Testis (tissue), 3 donors: ENCODE measurements around the gene METRNL. TPM values are rescaled to one million over a fixed set of nuclear protein-coding genes. Genes with fewer than 3 reads are reported as not detected.

Experiments
- DNase-seq: peaks from one replicate; pipeline ENCODE4 v3.0.0-alpha.2; 2019
- H3K27ac ChIP-seq, 2 donors: fragments of 200-600 bp; sonication (generic); one replicate each; pipeline ENCODE4 v1.5.1; 2019
- H3K27me3 ChIP-seq: fragments of 200-600 bp; sonication (generic); one replicate; pipeline ENCODE4 v1.5.1; 2019
- H3K36me3 ChIP-seq: fragments of 200-600 bp; sonication (generic); one replicate; pipeline ENCODE4 v1.5.1; 2017; ENCODE audit warnings: low read depth; ENCODE audit errors: missing control alignments
- H3K4me1 ChIP-seq: fragments of 200-600 bp; sonication (generic); one replicate; pipeline ENCODE4 v1.5.1; 2019
- H3K4me3 ChIP-seq, 2 donors: fragments of 200-600 bp; sonication (generic); one replicate each; pipeline ENCODE4 v1.5.1; 2017 to 2019
- H3K9me3 ChIP-seq: fragments of 200-600 bp; sonication (generic); one replicate; pipeline ENCODE4 v1.5.1; 2017
- CTCF ChIP-seq, 3 experiments: fragments of 450-650 bp in 2 of 3; fragments of 200-600 bp in 1 of 3; sonication (generic) in 1 of 3; IDR thresholded peaks; one replicate each; pipeline ENCODE4 v1.5.1; 2016 to 2019; ENCODE audit warnings: antibody characterized with exemption in 3 of 3, mild to moderate bottlenecking in 2 of 3, moderate library complexity in 1 of 3
- POLR2A ChIP-seq: fragments of 450-650 bp; IDR thresholded peaks from one replicate; pipeline ENCODE4 v1.6.1; 2017; ENCODE audit warnings: antibody characterized with exemption, mild to moderate bottlenecking, moderate library complexity
- WGBS, 2 donors: methylation state at CpG; one replicate each; pipeline ENCODE4 v1.1.5; 2018; 5-methylcytosine and 5-hydroxymethylcytosine counted together
- intact Hi-C: fragments of 100-400 bp; cut with DNase I; formaldehyde crosslinking; loops from one replicate; pipeline ENCODE4 v1.15.1; 2023; ENCODE audit warnings: low total_unique reads
- polyA plus RNA-seq: library from polyadenylated mRNA; stranded (reverse); fragments of 350-450 nt; fragmentation: Illumina TruSeq; extraction: RNeasy Lipid Tissue Mini Kit (QIAGEN cat#74804); gene quantifications from one replicate; pipeline ENCODE4 v1.2.3, GENCODE V29; 2014; ENCODE audit warnings: low read depth, low replicate concordance; ENCODE audit not compliant: insufficient read depth
- total RNA-seq, 2 donors: library from RNA; depleted of rRNA; stranded (reverse); fragments of >200 nt; gene quantifications; one replicate each; pipeline ENCODE4 v1.2.3, GENCODE V29; 2016

Gene METRNL
- total and polyA plus RNA-seq, 3 donors from 2014 or later = 54.6 to 86.1 (median 56.1) TPM

GRCh38 chr17:83073389-83074063 is 5.9 kb upstream of the METRNL start:
- intact Hi-C loops = no loop called here
- Histone ChIP-seq H3K4me1 (peaks cover 11% of the 10 kb centered on the region), H3K27ac (peak overlapping the region; percentile 12 to 61), H3K36me3 (no peaks in the 10 kb centered on the region), H3K9me3 (no peaks in the 10 kb centered on the region), H3K4me3 (no peak overlapping the region), H3K27me3 (no peaks in the 10 kb centered on the region)
- DNase-seq = peak; percentile 80
- TF ChIP-seq CTCF (IDR thresholded peaks at IDR 0.05) (no peak), POLR2A (no peak)
- 62% methylated on average over 32 of the region's 32 CpGs; no CpG with 5 or more reads in 1 of the 2 donors for WGBS, 2 donors

- DNase-seq = peak; percentile 59
- H3K4me1 ChIP-seq = peaks cover 14% of the 10 kb centered on the region
- H3K4me3 ChIP-seq = no peak overlapping the region
- TF ChIP-seq CTCF (IDR thresholded peaks at IDR 0.05) = no peak
- no peak for TF ChIP-seq POLR2A
- peak overlapping the region; percentile 46 to 61 for H3K27ac ChIP-seq
- H3K9me3 ChIP-seq = no peaks in the 10 kb centered on the region
- H3K36me3 ChIP-seq = no peaks in the 10 kb centered on the region
- H3K27me3 ChIP-seq = no peaks in the 10 kb centered on the region
- intact Hi-C loops = no loop called here
- WGBS, 2 donors = 81 to 96% methylated on average over 31 to 44 of the region's 45 CpGs
These were observed 4.8 kb upstream of the METRNL start for GRCh38 chr17:83074486-83075223.

- Histone ChIP-seq H3K36me3 (no peaks in the 10 kb centered on the region), H3K27ac (peak overlapping the region; percentile 46 to 61), H3K27me3 (no peaks in the 10 kb centered on the region), H3K9me3 (no peaks in the 10 kb centered on the region), H3K4me1 (peaks cover 14% of the 10 kb centered on the region), H3K4me3 (no peak overlapping the region)
- intact Hi-C loops = no loop called here
- TF ChIP-seq POLR2A = no peak
- TF ChIP-seq CTCF (IDR thresholded peaks at IDR 0.05) = no peak
- 65 to 71% methylated on average over 17 to 21 of the region's 21 CpGs for WGBS, 2 donors
- DNase-seq = peak; percentile 87
These were observed 4.0 kb upstream of the METRNL start for GRCh38 chr17:83075270-83075880.

- no peaks in the 10 kb centered on the region for H3K36me3 ChIP-seq
- intact Hi-C loops = no loop called here
- WGBS, 2 donors = 59 to 74% methylated on average over 4 to 6 of the region's 6 CpGs
- H3K4me3 ChIP-seq = no peak overlapping the region
- no peak for DNase-seq
- no peak overlapping the region for H3K27ac ChIP-seq
- peaks cover 22% of the 10 kb centered on the region for H3K4me1 ChIP-seq
- no peaks in the 10 kb centered on the region for H3K9me3 ChIP-seq
- H3K27me3 ChIP-seq = no peaks in the 10 kb centered on the region
- TF ChIP-seq POLR2A (no peak), CTCF (IDR thresholded peaks at IDR 0.05) (no peak)
These were observed 2.5 kb upstream of the METRNL start for GRCh38 chr17:83076938-83077337.
